ENCODE measurements around the gene HDAC4.

The HDAC4 gene

GRCh38 chr2:239388236-239389151 lies 12.3 kb downstream of the HDAC4 start:
- TF ChIP-seq EP300 (IDR thresholded peaks at IDR 0.05; ENCODE audit: borderline replicate concordance) = no peak
- TF ChIP-seq FOXM1 (IDR thresholded peaks at IDR 0.05; ENCODE audit: borderline replicate concordance, low read depth) = no peak
- no peak for TF ChIP-seq CEBPB (IDR thresholded peaks at IDR 0.05)
- TF ChIP-seq TEAD4 (IDR thresholded peaks at IDR 0.05) = no peak

GRCh38 chr2:239387811-239388210 lies 13.0 kb downstream of the HDAC4 start:
- TF ChIP-seq USF1 (IDR thresholded peaks at IDR 0.05) (no peak), TCF12 (IDR thresholded peaks at IDR 0.05; ENCODE audit: low read depth) (no peak), EP300 (IDR thresholded peaks at IDR 0.05; ENCODE audit: borderline replicate concordance) (no peak), REST (IDR thresholded peaks at IDR 0.05; ENCODE audit: low read depth) (no peak), YY1 (IDR thresholded peaks at IDR 0.05; ENCODE audit: low read depth) (no peak), NFIC (IDR thresholded peaks at IDR 0.05) (no peak), TEAD4 (IDR thresholded peaks at IDR 0.05) (no peak), CREB1 (IDR thresholded peaks at IDR 0.05; ENCODE audit: low read depth) (no peak), ZBTB7A (IDR thresholded peaks at IDR 0.05; ENCODE audit: low read depth) (no peak), RAD21 (IDR thresholded peaks at IDR 0.05; ENCODE audit: low read depth) (no peak), CEBPB (IDR thresholded peaks at IDR 0.05) (no peak)

DNA sequence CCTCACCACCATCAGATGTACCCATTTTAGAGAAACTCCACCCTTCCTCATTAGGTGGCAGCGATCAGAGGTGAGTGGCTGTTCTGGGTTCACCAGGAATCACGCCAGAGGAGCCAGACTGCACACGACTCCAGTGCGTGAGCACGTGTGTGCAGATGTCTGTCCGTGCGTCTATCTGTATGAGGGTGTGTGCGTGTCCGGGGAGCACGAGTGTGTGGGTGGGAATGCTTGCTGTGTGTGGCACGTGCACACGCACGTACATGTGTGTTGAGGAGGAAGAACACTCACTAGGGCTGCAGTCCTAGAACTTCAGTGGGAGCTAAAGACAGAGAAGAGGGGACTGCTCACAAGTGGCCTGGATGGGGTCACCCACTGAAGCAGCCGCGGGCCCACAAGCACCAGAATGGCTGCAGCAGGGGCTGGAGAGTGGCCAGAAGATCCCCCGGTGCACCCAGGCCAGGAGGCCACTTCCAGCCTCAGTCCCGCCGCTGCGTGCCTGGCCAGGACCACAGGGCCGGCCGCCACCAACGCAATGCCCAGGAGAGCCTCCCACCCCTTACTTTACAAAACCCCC lies 13.9 kb downstream of the HDAC4 start:
- TF ChIP-seq YY1 (IDR thresholded peaks at IDR 0.05; ENCODE audit: low read depth) (no peak), REST (IDR thresholded peaks at IDR 0.05; ENCODE audit: low read depth) (no peak), TEAD4 (IDR thresholded peaks at IDR 0.05) (no peak), EP300 (IDR thresholded peaks at IDR 0.05; ENCODE audit: borderline replicate concordance) (no peak), USF1 (IDR thresholded peaks at IDR 0.05) (no peak), TAF1 (IDR thresholded peaks at IDR 0.05; ENCODE audit: low read depth) (no peak), MAX (IDR thresholded peaks at IDR 0.05) (no peak), TCF12 (IDR thresholded peaks at IDR 0.05; ENCODE audit: low read depth) (no peak), NFIC (IDR thresholded peaks at IDR 0.05) (no peak)

GRCh38 chr2:239386001-239386670 lies 14.7 kb downstream of the HDAC4 start:
- TF ChIP-seq TEAD4 (IDR thresholded peaks at IDR 0.05) = no peak
- no peak for TF ChIP-seq RAD21 (IDR thresholded peaks at IDR 0.05; ENCODE audit: low read depth)
- TF ChIP-seq FOXM1 (IDR thresholded peaks at IDR 0.05; ENCODE audit: borderline replicate concordance, low read depth) = no peak
- TF ChIP-seq TAF1 (IDR thresholded peaks at IDR 0.05; ENCODE audit: low read depth) = no peak
- no peak for TF ChIP-seq USF1 (IDR thresholded peaks at IDR 0.05)
- TF ChIP-seq MAX (IDR thresholded peaks at IDR 0.05) = no peak
- no peak for TF ChIP-seq YY1 (IDR thresholded peaks at IDR 0.05; ENCODE audit: low read depth)

Data from Ishikawa (cell line).